ENCODE measurements around the gene EIPR1.

GRCh38 chr2:3212984-3213383, 164.6 kb downstream of the EIPR1 start:
- TF ChIP-seq CTCF (IDR thresholded peaks at IDR 0.05; ENCODE audit: insufficient read depth, low read depth, low read length) (no peak), EZH2 (IDR thresholded peaks at IDR 0.05; ENCODE audit: insufficient read depth, low read length) (no peak)
